BLaER1 (cell line): Measurements from ENCODE around the gene LRPAP1.

ENCODE experiments used
- H3K27ac ChIP-seq: shearing (Covaris generic); formaldehyde crosslinking; 2 replicates; pipeline ENCODE4 v1.8.1; 2022
- H3K27me3 ChIP-seq: shearing (Covaris generic); formaldehyde crosslinking; 2 replicates; pipeline ENCODE4 v1.8.1; 2022
- H3K36me3 ChIP-seq: shearing (Covaris generic); formaldehyde crosslinking; 2 replicates; pipeline ENCODE4 v1.8.1; 2022
- H3K4me1 ChIP-seq: shearing (Covaris generic); formaldehyde crosslinking; 2 replicates; pipeline ENCODE4 v1.8.1; 2022
- H3K4me2 ChIP-seq: shearing (Covaris generic); formaldehyde crosslinking; 2 replicates; pipeline ENCODE4 v1.8.1; 2022
- H3K4me3 ChIP-seq: shearing (Covaris generic); formaldehyde crosslinking; 2 replicates; pipeline ENCODE4 v1.8.1; 2022
- H3K9ac ChIP-seq: shearing (Covaris generic); formaldehyde crosslinking; 2 replicates; pipeline ENCODE4 v1.8.1; 2022
- H3K9me3 ChIP-seq: shearing (Covaris generic); formaldehyde crosslinking; 2 replicates; pipeline ENCODE4 v1.8.1; 2022
- H4K20me1 ChIP-seq: shearing (Covaris generic); formaldehyde crosslinking; 2 replicates; pipeline ENCODE4 v1.8.1; 2022
- Cebpa-rat ChIP-seq: shearing (Covaris generic); IDR thresholded peaks from 2 replicates; pipeline ENCODE4 v1.8.1; 2022

Gene LRPAP1

DNA sequence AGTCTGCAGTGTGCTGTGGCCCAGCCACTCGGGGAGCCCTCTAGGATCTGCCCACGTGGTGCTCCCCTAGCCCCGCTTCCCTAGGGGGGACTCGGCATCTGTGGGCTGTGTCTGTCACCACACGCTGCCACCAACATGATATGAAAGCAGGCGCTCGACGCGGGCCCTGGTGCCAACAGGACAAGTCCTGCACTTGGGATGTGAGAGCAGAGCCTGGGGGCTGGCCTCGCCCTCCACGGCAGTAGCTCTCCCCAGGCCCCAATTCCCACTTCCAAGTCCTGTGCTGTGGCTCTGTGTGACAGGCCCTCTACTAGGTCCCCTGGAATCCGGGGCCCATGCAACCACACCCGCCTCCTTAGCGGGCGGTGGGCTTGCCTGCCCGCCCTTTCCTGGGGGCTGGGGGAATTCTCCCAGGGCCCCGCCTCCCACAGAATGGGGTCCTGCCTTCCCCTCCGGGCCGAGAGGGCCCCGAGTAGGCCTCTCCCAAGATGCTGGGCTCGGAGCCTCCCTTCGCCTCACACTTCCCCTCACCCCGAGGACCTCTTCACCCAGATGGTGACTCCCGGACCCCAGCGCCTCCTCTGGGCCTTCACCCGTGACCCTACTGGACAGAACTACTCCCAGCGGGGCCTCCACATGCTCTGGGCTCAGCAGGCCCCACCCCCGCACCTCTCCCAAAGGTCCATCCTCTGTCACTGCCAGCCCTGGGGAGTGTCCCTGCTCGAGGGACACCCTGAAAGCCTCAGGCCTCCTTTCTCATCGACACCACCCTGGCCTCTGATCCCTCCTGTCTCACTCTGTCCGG lies 11.2 kb downstream of the LRPAP1 start:
- H3K36me3 ChIP-seq, result peaks cover 96% of the 10 kb centered on the region

DNA sequence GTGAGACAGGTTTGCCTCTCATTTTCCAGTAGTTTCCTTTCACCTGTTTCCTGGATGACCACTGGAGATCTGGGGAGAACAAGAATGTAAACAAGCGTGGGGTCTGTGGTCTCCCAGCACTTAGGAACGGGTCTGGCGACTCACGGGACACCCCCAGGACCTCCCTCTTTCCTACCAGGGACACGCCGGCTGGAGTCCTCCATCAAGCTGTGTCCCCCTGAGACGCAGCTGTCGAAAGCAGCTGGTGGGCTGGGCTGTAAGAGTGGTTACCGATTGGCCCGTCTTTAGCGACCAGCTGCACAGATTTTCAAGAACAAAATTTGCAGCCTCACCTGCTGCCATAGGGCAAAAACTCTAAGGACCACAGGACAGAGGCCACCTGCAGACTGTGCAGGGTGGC lies 11.9 kb downstream of the LRPAP1 start:
- H3K36me3 ChIP-seq, result peaks cover 98% of the 10 kb centered on the region
- H3K4me3 ChIP-seq, result no peak overlapping the region
- peak overlapping the region; percentile 60; the same call in 1 of the 2 replicates for H3K27ac ChIP-seq
- no peaks in the 10 kb centered on the region for H3K27me3 ChIP-seq
- TF ChIP-seq Cebpa-rat, result no peak
- no peaks in the 10 kb centered on the region for H3K9me3 ChIP-seq
- H3K9ac ChIP-seq, result peak overlapping the region; percentile 48
- peak overlapping the region; percentile 59 for H3K4me2 ChIP-seq
- H4K20me1 ChIP-seq, result peaks cover 92% of the 10 kb centered on the region
- peaks cover 37% of the 10 kb centered on the region for H3K4me1 ChIP-seq

More for the DNA sequence above, 11.2 kb downstream of the LRPAP1 start:
- H3K4me3 ChIP-seq, result no peak overlapping the region
- peaks cover 44% of the 10 kb centered on the region for H3K4me1 ChIP-seq
- H3K9ac ChIP-seq, result peak overlapping the region; percentile 48
- H3K27ac ChIP-seq, result peak overlapping the region; percentile 60
- H4K20me1 ChIP-seq, result peaks cover 96% of the 10 kb centered on the region
- H3K4me2 ChIP-seq, result peak overlapping the region; percentile 59
- no peak for TF ChIP-seq Cebpa-rat
- no peaks in the 10 kb centered on the region for H3K27me3 ChIP-seq
- H3K9me3 ChIP-seq, result no peaks in the 10 kb centered on the region

DNA sequence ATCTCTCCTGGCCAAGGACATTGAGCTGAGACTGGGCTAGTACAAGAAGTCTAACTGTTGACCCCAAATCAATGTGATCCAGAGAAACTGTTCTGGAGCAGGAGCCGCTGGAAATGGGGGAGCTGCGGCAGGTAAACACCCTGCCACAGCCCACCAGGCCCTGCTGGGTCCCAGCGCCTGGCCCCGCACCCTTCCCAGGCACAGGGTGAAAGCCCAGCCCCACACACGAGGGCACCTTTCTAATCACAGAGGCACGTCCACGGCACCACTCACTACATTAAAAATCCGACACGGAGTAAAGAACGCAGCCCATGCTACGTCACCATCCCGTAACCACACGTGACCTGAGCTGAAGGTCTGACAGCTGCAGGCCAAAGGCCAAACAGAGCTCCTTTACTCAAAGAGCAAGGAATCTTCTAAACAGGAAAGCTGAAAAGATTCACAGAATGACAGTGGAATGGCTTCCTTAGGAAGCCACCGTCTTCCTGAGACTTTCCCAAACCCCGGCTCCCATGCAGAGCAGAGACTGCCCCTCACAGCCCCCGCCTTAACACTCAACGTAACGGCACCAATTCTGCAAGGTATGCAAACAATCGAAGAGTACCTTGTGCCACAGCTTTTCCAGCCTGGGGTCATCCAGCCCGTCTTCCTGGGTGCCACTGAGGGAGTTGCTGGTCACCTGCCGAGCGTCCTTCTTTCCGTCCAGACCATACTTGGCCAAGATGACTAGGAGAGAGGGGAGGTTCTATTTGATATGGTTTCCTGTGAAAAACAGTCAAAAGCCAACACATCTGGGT lies 12.6 kb downstream of the LRPAP1 start:
- TF ChIP-seq Cebpa-rat, result no peak
- peak overlapping the region; percentile 48; the same call in 1 of the 2 replicates for H3K9ac ChIP-seq

GRCh38 chr4:3518941-3519340 lies 13.3 kb downstream of the LRPAP1 start:
- Histone ChIP-seq H3K4me3 (no peak overlapping the region), H3K4me2 (no peak overlapping the region), H3K9ac (no peak overlapping the region), H3K4me1 (peaks cover 24% of the 10 kb centered on the region), H3K27ac (no peak overlapping the region), H3K36me3 (peaks cover 99% of the 10 kb centered on the region), H3K9me3 (no peaks in the 10 kb centered on the region), H3K27me3 (no peaks in the 10 kb centered on the region), H4K20me1 (peaks cover 89% of the 10 kb centered on the region)
- TF ChIP-seq Cebpa-rat, result no peak

More for the DNA sequence above, 12.6 kb downstream of the LRPAP1 start:
- no peaks in the 10 kb centered on the region for H3K27me3 ChIP-seq
- peaks cover 99% of the 10 kb centered on the region for H3K36me3 ChIP-seq
- H3K9me3 ChIP-seq, result no peaks in the 10 kb centered on the region
- peak overlapping the region; percentile 59; the same call in 1 of the 2 replicates for H3K4me2 ChIP-seq
- peaks cover 31% of the 10 kb centered on the region for H3K4me1 ChIP-seq
- H3K27ac ChIP-seq, result no peak overlapping the region
- H3K4me3 ChIP-seq, result no peak overlapping the region
- peaks cover 92% of the 10 kb centered on the region for H4K20me1 ChIP-seq

GRCh38 chr4:3518511-3518880 lies 13.7 kb downstream of the LRPAP1 start:
- Histone ChIP-seq H3K9ac (no peak overlapping the region), H3K36me3 (peaks cover 99% of the 10 kb centered on the region), H3K27ac (no peak overlapping the region), H3K4me1 (peaks cover 22% of the 10 kb centered on the region), H4K20me1 (peaks cover 85% of the 10 kb centered on the region), H3K4me3 (no peak overlapping the region), H3K4me2 (no peak overlapping the region), H3K9me3 (no peaks in the 10 kb centered on the region), H3K27me3 (no peaks in the 10 kb centered on the region)
- TF ChIP-seq Cebpa-rat, result no peak

DNA sequence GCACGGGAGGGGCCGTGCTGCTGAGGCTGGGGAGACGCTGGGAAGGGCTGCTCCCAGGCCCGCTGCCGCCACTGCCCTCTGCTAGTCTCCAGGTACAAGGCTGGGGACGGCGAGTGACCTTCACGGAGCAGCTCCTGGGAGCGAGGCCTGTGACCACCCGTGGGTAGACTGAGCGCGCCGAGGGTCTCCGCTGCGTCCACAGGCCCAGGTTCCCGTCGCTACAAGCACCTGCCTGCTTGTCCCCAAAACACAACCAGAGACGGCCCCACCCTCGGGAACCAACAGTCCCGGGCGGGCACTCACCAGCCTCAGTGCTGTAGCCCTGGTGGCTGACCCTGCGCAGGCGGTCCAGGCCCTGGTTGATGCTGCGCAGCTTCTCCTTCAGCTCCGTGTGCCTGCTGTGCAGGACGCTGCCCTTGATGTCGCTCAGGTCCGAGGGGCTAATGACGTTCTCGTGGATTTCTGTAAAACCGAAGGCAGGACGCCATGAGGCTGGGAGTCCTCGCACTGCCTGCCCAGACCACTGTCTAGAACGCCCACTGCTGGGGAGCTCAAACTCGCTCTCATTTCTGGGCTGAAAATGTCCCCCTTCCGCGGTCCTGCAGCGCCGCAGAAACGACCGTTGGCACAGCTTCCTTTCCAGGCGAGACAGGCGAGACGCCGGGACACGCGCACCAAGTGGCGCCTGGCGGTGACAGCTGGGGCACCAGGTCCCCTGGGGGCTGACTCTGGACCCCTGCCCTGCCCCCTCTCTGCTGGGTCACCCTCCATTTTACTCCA lies 14.3 kb downstream of the LRPAP1 start:
- Histone ChIP-seq H3K27ac (no peak overlapping the region), H3K4me2 (no peak overlapping the region), H3K27me3 (no peaks in the 10 kb centered on the region), H3K9ac (no peak overlapping the region), H3K36me3 (peaks cover 99% of the 10 kb centered on the region), H3K4me1 (peaks cover 22% of the 10 kb centered on the region), H3K4me3 (no peak overlapping the region), H4K20me1 (peaks cover 79% of the 10 kb centered on the region), H3K9me3 (no peaks in the 10 kb centered on the region)
- TF ChIP-seq Cebpa-rat, result no peak

DNA sequence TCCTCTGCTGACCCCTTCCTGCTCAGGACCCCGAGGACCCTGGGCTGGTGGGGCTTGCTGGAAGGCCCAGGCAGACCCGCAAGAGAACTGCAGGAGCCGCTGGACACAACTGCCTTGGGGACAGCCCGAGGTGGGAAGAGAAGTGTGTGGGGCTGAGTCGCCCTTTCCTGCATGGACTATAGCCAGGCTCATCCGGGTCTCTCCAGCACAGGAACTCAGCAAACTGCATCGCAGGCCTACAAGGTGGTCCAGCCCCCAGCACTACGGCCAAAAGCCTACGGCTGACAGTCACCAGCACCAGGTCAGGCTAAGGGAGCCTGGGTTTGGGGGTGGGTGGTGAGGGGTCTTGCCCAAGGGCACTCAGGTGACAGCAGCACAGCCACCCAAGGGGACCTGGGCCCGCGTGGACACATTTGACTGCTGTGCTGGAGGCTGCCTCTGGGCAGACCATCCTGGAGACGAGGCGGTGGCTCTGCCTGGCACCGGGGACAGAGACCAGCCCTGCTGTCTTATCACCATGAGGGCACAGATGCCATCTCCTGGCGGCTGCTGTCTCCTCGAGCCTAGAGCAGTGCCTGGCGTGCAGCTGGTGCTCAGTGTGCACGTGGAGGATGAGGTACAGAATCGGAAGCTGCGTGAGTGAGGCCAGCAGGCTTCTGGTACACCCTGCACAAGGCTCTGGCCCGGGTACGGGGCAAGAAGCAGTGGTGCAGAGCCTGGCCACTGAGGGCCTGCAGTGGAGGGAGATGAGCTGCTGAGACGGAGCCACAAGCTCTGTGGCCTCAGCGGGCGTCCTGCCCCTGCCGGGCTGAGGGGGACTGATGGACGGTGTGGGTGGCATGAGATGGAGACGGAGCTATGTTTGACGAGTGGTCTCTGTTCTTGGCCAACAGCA lies 15.1 kb downstream of the LRPAP1 start:
- H4K20me1 ChIP-seq, result peaks cover 71% of the 10 kb centered on the region
- no peak for TF ChIP-seq Cebpa-rat
- no peak overlapping the region for H3K4me3 ChIP-seq
- peaks cover 22% of the 10 kb centered on the region for H3K4me1 ChIP-seq
- H3K27ac ChIP-seq, result no peak overlapping the region
- H3K4me2 ChIP-seq, result no peak overlapping the region
- no peak overlapping the region for H3K9ac ChIP-seq
- no peaks in the 10 kb centered on the region for H3K27me3 ChIP-seq
- H3K9me3 ChIP-seq, result no peaks in the 10 kb centered on the region
- peaks cover 99% of the 10 kb centered on the region for H3K36me3 ChIP-seq

DNA sequence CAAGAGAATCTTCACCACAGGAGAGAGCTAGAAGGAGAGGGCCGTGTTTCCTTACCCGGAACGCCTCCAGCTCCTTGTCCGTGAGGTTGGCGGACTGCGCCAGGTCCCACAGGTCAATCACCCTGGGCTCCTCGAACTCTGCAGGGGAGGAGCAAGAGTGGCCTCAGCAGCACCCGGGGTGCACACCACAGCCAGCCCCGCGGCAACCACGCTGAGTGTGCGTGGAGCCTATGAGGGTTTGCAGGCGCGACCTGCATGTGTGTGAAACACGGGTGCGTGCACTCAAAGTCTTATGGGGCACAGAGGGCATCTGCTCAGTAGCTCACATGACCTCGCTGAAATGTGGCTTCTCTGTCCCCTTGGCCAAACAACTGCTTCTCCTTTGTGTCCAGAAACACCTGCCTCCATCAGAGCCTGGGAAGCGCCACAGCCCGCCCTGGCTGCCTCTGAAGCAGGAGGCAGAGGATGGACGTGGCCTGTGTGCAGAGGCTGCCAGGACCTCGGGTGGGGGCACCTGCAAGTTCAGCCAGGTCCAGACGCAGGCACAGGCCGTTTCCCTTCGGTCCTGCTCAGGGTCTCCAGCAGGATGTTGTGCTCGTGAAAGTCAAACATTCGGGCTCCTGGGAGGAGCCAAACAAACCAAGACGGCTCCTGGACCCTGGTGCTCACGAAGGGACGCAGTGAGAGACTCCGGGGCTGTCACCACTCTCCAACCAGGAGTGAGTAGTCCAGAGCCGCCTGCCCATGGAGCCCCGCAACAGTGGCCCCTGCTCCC lies 16.0 kb downstream of the LRPAP1 start:
- Histone ChIP-seq H4K20me1 (peaks cover 65% of the 10 kb centered on the region), H3K9ac (no peak overlapping the region), H3K4me1 (peaks cover 15% of the 10 kb centered on the region), H3K27ac (no peak overlapping the region), H3K4me3 (no peak overlapping the region), H3K36me3 (peaks cover 99% of the 10 kb centered on the region), H3K9me3 (no peaks in the 10 kb centered on the region), H3K27me3 (no peaks in the 10 kb centered on the region), H3K4me2 (no peak overlapping the region)
- no peak for TF ChIP-seq Cebpa-rat
